Astrocyte (in vitro differentiated cells and primary cell): ENCODE measurements around the gene CLEC4A. TPM values are rescaled to one million over a fixed set of nuclear protein-coding genes. Genes with fewer than 3 reads are reported as not detected.
"Not testable (repeated sequence)": the region's sequence is repeated elsewhere in the genome, so short reads cannot be mapped to it uniquely, and the experiment has no call there.

ENCODE experiments used
- DNase-seq: peaks from one replicate; pipeline ENCODE4 v3.0.0-alpha.2; 2010; ENCODE audit warnings: low read depth
- FAIRE-seq: peaks from 2 replicates; lab custom pipeline; 2011; peaks lifted over from hg19 to GRCh38; lab: Jason Lieb, UNC
- H2AFZ ChIP-seq: 2 replicates; pipeline ENCODE4 v1.6.0; 2012; ENCODE audit warnings: low read depth, low read length, inconsistent platforms
- H3K27ac ChIP-seq: 2 replicates; pipeline ENCODE4 v1.5.1; 2011; ENCODE audit warnings: low read depth, low read length, inconsistent platforms
- H3K27me3 ChIP-seq: 2 replicates; pipeline ENCODE4 v1.6.0; 2011; ENCODE audit warnings: low read length, inconsistent platforms; ENCODE audit not compliant: insufficient read depth
- H3K36me3 ChIP-seq: 2 replicates; pipeline ENCODE4 v1.5.1; 2011; ENCODE audit warnings: low read length, inconsistent platforms; ENCODE audit not compliant: insufficient read depth
- H3K4me1 ChIP-seq: 2 replicates; pipeline ENCODE4 v1.5.1; 2011; ENCODE audit warnings: low read length, inconsistent platforms; ENCODE audit not compliant: insufficient read depth
- H3K4me2 ChIP-seq: 2 replicates; pipeline ENCODE4 v1.6.0; 2012; ENCODE audit warnings: low read length, inconsistent platforms
- H3K4me3 ChIP-seq: 2 replicates; pipeline ENCODE4 v1.5.1; 2011; ENCODE audit warnings: low read depth, mild to moderate bottlenecking, low read length, inconsistent platforms; ENCODE audit not compliant: insufficient read depth
- H3K79me2 ChIP-seq: 2 replicates; pipeline ENCODE4 v1.6.0; 2012; ENCODE audit warnings: mild to moderate bottlenecking, low read length, inconsistent platforms; ENCODE audit not compliant: insufficient read depth
- H3K9ac ChIP-seq: 2 replicates; pipeline ENCODE4 v1.6.0; 2012; ENCODE audit warnings: mild to moderate bottlenecking, low read length, inconsistent platforms
- H3K9me3 ChIP-seq: 2 replicates; pipeline ENCODE4 v1.5.1; 2012; ENCODE audit warnings: low read depth, mild to moderate bottlenecking, low read length, inconsistent platforms; ENCODE audit not compliant: insufficient read depth
- H4K20me1 ChIP-seq: 2 replicates; pipeline ENCODE4 v1.6.0; 2012; ENCODE audit warnings: low read length, inconsistent platforms; ENCODE audit not compliant: insufficient read depth
- H3K27ac Mint-ChIP-seq: one replicate; pipeline ENCODE4 v1.8.0; 2021; ENCODE audit warnings: mild to moderate bottlenecking, mixed read lengths; ENCODE audit not compliant: unreplicated experiment
- H3K27me3 Mint-ChIP-seq: one replicate; pipeline ENCODE4 v1.8.0; 2021; ENCODE audit warnings: low read depth, mixed read lengths; ENCODE audit not compliant: unreplicated experiment
- H3K36me3 Mint-ChIP-seq: one replicate; pipeline ENCODE4 v1.8.0; 2021; ENCODE audit warnings: low read depth, mixed read lengths; ENCODE audit not compliant: unreplicated experiment
- H3K4me1 Mint-ChIP-seq: one replicate; pipeline ENCODE4 v1.8.0; 2021; ENCODE audit warnings: low read depth, mixed read lengths; ENCODE audit not compliant: unreplicated experiment
- H3K4me3 Mint-ChIP-seq: one replicate; pipeline ENCODE4 v1.8.0; 2021; ENCODE audit warnings: mild to moderate bottlenecking, moderate library complexity, mixed read lengths; ENCODE audit not compliant: unreplicated experiment
- H3K9me3 Mint-ChIP-seq: one replicate; pipeline ENCODE4 v1.8.0; 2021; ENCODE audit warnings: mild to moderate bottlenecking, mixed read lengths; ENCODE audit not compliant: unreplicated experiment
- CTCF ChIP-seq: IDR thresholded peaks from 2 replicates; pipeline ENCODE4 v1.5.1; 2011; ENCODE audit warnings: low read depth, mild to moderate bottlenecking, inconsistent platforms, low read length, moderate library complexity; ENCODE audit not compliant: insufficient read depth
- EZH2 ChIP-seq: IDR thresholded peaks from 2 replicates; pipeline ENCODE4 v1.6.1; 2012; ENCODE audit warnings: mild to moderate bottlenecking, low read length, inconsistent platforms; ENCODE audit not compliant: insufficient read depth
- total RNA-seq: library from RNA; stranded (reverse); gene quantifications from 2 replicates; pipeline ENCODE4 v1.2.1, GENCODE V29; 2021

The CLEC4A gene
- total RNA-seq, 1 donor from 2014 or later, result 0.32 TPM

GRCh38 chr12:8156845-8157244, 33.4 kb downstream of the CLEC4A start, which contains the start of gene ZNF705A:
Gene ZNF705A, plus strand, starts transcription at chr12:8157015. Its CDS starts 15,611 bp downstream, at chr12:8172626.
- H3K9ac ChIP-seq, result peak within 1 kb of the TSS; percentile 29
- H3K9me3 ChIP-seq, result no peaks in the 10 kb centered on the region
- H4K20me1 ChIP-seq, result no peaks in the 10 kb centered on the region
- no peak within 1 kb of the TSS for H3K4me3 ChIP-seq
- Mint-ChIP-seq H3K4me3 (no peak within 1 kb of the TSS), H3K9me3 (peaks cover 6% of the 10 kb centered on the region), H3K27me3 (no peaks in the 10 kb centered on the region), H3K36me3 (no peaks in the 10 kb centered on the region), H3K27ac (peak within 1 kb of the TSS; percentile 86), H3K4me1 (peaks cover 29% of the 10 kb centered on the region)
- FAIRE-seq (peak; percentile 96), DNase-seq (peak; percentile 85)
- H3K27ac ChIP-seq, result peak within 1 kb of the TSS; percentile 65
- H3K4me2 ChIP-seq, result peak within 1 kb of the TSS; percentile 68
- no peaks in the 10 kb centered on the region for H3K79me2 ChIP-seq
- H2AFZ ChIP-seq, result peak within 1 kb of the TSS; percentile 25
- H3K4me1 ChIP-seq, result peaks cover 12% of the 10 kb centered on the region
- H3K27me3 ChIP-seq, result no peaks in the 10 kb centered on the region
- TF ChIP-seq EZH2, result no peak
- TF ChIP-seq CTCF, result no peak
- no peaks in the 10 kb centered on the region for H3K36me3 ChIP-seq

DNA sequence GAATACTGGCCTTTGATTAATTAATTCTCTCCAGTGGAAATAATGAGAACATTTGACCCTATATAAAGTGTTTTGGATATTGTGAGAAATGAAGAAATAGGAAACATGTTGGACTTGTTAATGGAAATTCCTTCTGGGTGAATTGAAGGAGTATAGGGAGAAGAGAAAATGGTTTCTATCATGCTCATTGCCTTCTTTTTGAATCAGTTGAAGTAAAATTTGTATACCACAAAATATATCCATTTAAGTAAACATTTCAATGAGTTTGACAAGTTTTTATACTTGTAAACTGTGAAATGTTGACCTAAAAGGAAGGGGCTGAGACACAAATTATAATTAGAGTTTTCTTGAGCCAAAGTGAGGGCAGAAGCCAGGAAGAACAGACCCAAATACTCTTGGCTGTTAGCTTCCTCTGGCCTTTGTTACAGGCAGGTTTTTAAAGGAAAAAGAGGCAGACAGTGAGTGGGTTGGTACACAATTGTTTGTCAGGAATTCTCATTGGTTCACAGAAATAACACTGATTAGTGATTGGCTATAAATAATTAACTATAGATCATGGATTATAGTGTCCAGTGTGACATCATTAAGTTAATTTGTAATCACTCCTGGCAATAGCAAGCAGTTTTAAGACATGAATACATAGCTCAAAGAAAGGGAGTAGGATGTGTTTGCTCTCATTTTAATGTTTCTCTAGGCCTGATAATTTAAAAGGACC, 34.2 kb downstream of the CLEC4A start:
- peak overlapping the region; percentile 86 for H3K27ac Mint-ChIP-seq
- no peak for TF ChIP-seq CTCF
- no peak for TF ChIP-seq EZH2
- no peak overlapping the region for H3K4me3 Mint-ChIP-seq
- peak overlapping the region; percentile 65 for H3K27ac ChIP-seq
- H3K9me3 Mint-ChIP-seq, result peaks cover 4% of the 10 kb centered on the region
- H3K36me3 ChIP-seq, result no peaks in the 10 kb centered on the region
- H2AFZ ChIP-seq, result peak overlapping the region; percentile 25
- H3K4me1 Mint-ChIP-seq, result peaks cover 31% of the 10 kb centered on the region
- no peaks in the 10 kb centered on the region for H4K20me1 ChIP-seq
- no peaks in the 10 kb centered on the region for H3K36me3 Mint-ChIP-seq
- H3K4me2 ChIP-seq, result peak overlapping the region; percentile 68
- DNase-seq, result no peak
- no peak overlapping the region for H3K4me3 ChIP-seq
- H3K9me3 ChIP-seq, result no peaks in the 10 kb centered on the region
- H3K27me3 Mint-ChIP-seq, result no peaks in the 10 kb centered on the region
- H3K4me1 ChIP-seq, result peaks cover 12% of the 10 kb centered on the region
- no peak for FAIRE-seq
- H3K79me2 ChIP-seq, result no peaks in the 10 kb centered on the region
- no peaks in the 10 kb centered on the region for H3K27me3 ChIP-seq
- peak overlapping the region; percentile 22 for H3K9ac ChIP-seq

- H3K36me3 ChIP-seq, H3K4me1 Mint-ChIP-seq, FAIRE-seq, H4K20me1 ChIP-seq, H3K27me3 Mint-ChIP-seq, H2AFZ ChIP-seq, H3K4me1 ChIP-seq, H3K4me3 Mint-ChIP-seq, H3K79me2 ChIP-seq, H3K4me2 ChIP-seq, DNase-seq, H3K4me3 ChIP-seq, H3K9ac ChIP-seq, H3K36me3 Mint-ChIP-seq, H3K9me3 ChIP-seq, H3K27me3 ChIP-seq, H3K9me3 Mint-ChIP-seq, H3K27ac ChIP-seq, H3K27ac Mint-ChIP-seq: not testable (repeated sequence)
Observed at GRCh38 chr12:8172911-8173310, 49.5 kb downstream of the CLEC4A start.
